Caco-2 (cell line): ENCODE results near the gene ASXL1. TPM values are rescaled to one million over a fixed set of nuclear protein-coding genes. Genes with fewer than 3 reads are reported as not detected.

Source experiments
- BruUV-seq: library from RNA; stranded (reverse); fragments of 400-500 nt; replicated peaks from 2 replicates; lab custom pipeline; 2021; lab: Mats Ljungman, UMichigan
- CTCF ChIA-PET: fragments of 300-600 bp; sonication (Branson Sonifier 250); formaldehyde crosslinking; loops from one replicate; lab custom pipeline; 2022; ENCODE audit warnings: antibody characterized with exemption; lab: Charles Lee
- POLR2A ChIA-PET: fragments of 300-600 bp; sonication (Branson Sonifier 250); formaldehyde crosslinking; loops from one replicate; lab custom pipeline; 2022; ENCODE audit warnings: antibody characterized with exemption; lab: Charles Lee
- DNase-seq, 2 experiments: peaks; one replicate each; pipeline versions ENCODE4 v3.0.0 to v3.0.0-alpha.2; 2020 to 2022
- H3K27me3 ChIP-seq: replicated peaks from 2 replicates; pipeline ENCODE4 v1.6.0; 2011; ENCODE audit warnings: low read length; ENCODE audit not compliant: control insufficient read depth, insufficient read depth
- H3K36me3 ChIP-seq: 2 replicates; pipeline ENCODE4 v1.5.1; 2011; ENCODE audit warnings: low read length; ENCODE audit not compliant: control insufficient read depth, insufficient read depth
- H3K4me1 ChIP-seq: fragments of 250-450 bp; sonication (Bioruptor Pico); 2 replicates; pipeline ENCODE4 v1.5.1; 2020; ENCODE audit warnings: mild to moderate bottlenecking
- H3K4me3 ChIP-seq: 2 replicates; pipeline ENCODE4 v1.5.1; 2011; ENCODE audit warnings: low read depth, mild to moderate bottlenecking, control low read depth, low read length
- H3K9me3 ChIP-seq: fragments of 250-450 bp; sonication (Bioruptor Pico); 2 replicates; pipeline ENCODE4 v1.5.1; 2020; ENCODE audit warnings: mild to moderate bottlenecking, moderate library complexity
- H3K27ac Mint-ChIP-seq: one replicate; pipeline ENCODE4 v1.8.0; 2022; ENCODE audit warnings: mixed read lengths; ENCODE audit not compliant: unreplicated experiment
- H3K27me3 Mint-ChIP-seq: one replicate; pipeline ENCODE4 v1.8.0; 2022; ENCODE audit warnings: mixed read lengths; ENCODE audit not compliant: insufficient read depth, unreplicated experiment
- H3K36me3 Mint-ChIP-seq: one replicate; pipeline ENCODE4 v1.8.0; 2022; ENCODE audit warnings: mild to moderate bottlenecking, mixed read lengths; ENCODE audit not compliant: insufficient read depth, unreplicated experiment
- H3K4me1 Mint-ChIP-seq: one replicate; pipeline ENCODE4 v1.8.0; 2022; ENCODE audit warnings: low read depth, mixed read lengths; ENCODE audit not compliant: unreplicated experiment
- H3K4me3 Mint-ChIP-seq: one replicate; pipeline ENCODE4 v1.8.0; 2022; ENCODE audit warnings: mild to moderate bottlenecking, moderate library complexity, mixed read lengths; ENCODE audit not compliant: unreplicated experiment
- H3K9me3 Mint-ChIP-seq: one replicate; pipeline ENCODE4 v1.8.0; 2022; ENCODE audit warnings: mixed read lengths; ENCODE audit not compliant: unreplicated experiment
- CTCF ChIP-seq, 2 experiments: fragments of 200-600 bp in 1 of 2; IDR thresholded peaks; 1 replicate in 1 of 2; 2 replicates in 1 of 2; pipeline versions ENCODE4 v1.5.1 to v1.8.0; 2011 to 2022; ENCODE audit warnings: antibody characterized with exemption in 1 of 2, control low read depth in 1 of 2, inconsistent platforms in 1 of 2, low read depth in 1 of 2, low read length in 1 of 2, mild to moderate bottlenecking in 1 of 2, moderate library complexity in 1 of 2; ENCODE audit not compliant: insufficient read depth in 1 of 2, severe bottlenecking in 1 of 2, unreplicated experiment in 1 of 2
- intact Hi-C: fragments of 100-400 bp; cut with micrococcal nuclease; formaldehyde crosslinking; loops from one replicate; pipeline ENCODE4 v1.10.0; 2022; ENCODE audit not compliant: unreplicated experiment
- total RNA-seq: library from RNA; stranded (reverse); gene quantifications from 2 replicates; pipeline ENCODE4 v1.2.3, GENCODE V29; 2022

The ASXL1 gene
- total RNA-seq, 1 experiment from 2014 or later: 226 TPM

- ChIA-PET CTCF (interaction anchor here (0.7 kb wide), 1 partner anchor 706 kb away, joined by 3 read pairs; no protein-coding TSS in a partner anchor), POLR2A (interaction anchor here (0.7 kb wide), 1 partner anchor 356 kb away, joined by 4 read pairs; no protein-coding TSS in a partner anchor)
- Mint-ChIP-seq H3K4me3 (no peak overlapping the region), H3K9me3 (no peaks in the 10 kb centered on the region), H3K4me1 (peaks cover 10% of the 10 kb centered on the region), H3K27ac (no peak overlapping the region), H3K27me3 (no peaks in the 10 kb centered on the region), H3K36me3 (peaks cover 59% of the 10 kb centered on the region)
- H3K36me3 ChIP-seq: no peaks in the 10 kb centered on the region
- BruUV-seq: no TSS peak
- H3K4me3 ChIP-seq: no peak overlapping the region
- no peak for TF ChIP-seq CTCF (IDR thresholded peaks at IDR 0.05; ENCODE audit: insufficient read depth in 1 of 2, low read depth in 1 of 2, low read length in 1 of 2, severe bottlenecking in 1 of 2, unreplicated experiment in 1 of 2)
- DNase-seq: no peak
- H3K9me3 ChIP-seq: 0 out of 2 replicates have a peak, but pooled peaks cover 3% of the 10 kb centered on the region
- intact Hi-C loops: no loop called here
- H3K4me1 ChIP-seq: peaks cover 4% of the 10 kb centered on the region; the same call in 1 of the 2 replicates
- H3K27me3 ChIP-seq: no peaks in the 10 kb centered on the region
Measured at GRCh38 chr20:32385541-32385940, 27.4 kb downstream of the ASXL1 start.

- Mint-ChIP-seq H3K9me3 (no peaks in the 10 kb centered on the region), H3K4me3 (no peak overlapping the region), H3K4me1 (peaks cover 10% of the 10 kb centered on the region), H3K36me3 (peaks cover 59% of the 10 kb centered on the region), H3K27me3 (no peaks in the 10 kb centered on the region), H3K27ac (no peak overlapping the region)
- no peaks in the 10 kb centered on the region for H3K27me3 ChIP-seq
- DNase-seq: no peak
- intact Hi-C loops: no loop called here
- no peaks in the 10 kb centered on the region for H3K36me3 ChIP-seq
- 0 out of 2 replicates have a peak, but pooled peaks cover 3% of the 10 kb centered on the region for H3K9me3 ChIP-seq
- POLR2A ChIA-PET: no interaction called here
- no peak overlapping the region for H3K4me3 ChIP-seq
- CTCF ChIA-PET: no interaction called here
- peaks cover 4% of the 10 kb centered on the region; the same call in 1 of the 2 replicates for H3K4me1 ChIP-seq
- no peak for TF ChIP-seq CTCF (IDR thresholded peaks at IDR 0.05; ENCODE audit: insufficient read depth in 1 of 2, low read depth in 1 of 2, low read length in 1 of 2, severe bottlenecking in 1 of 2, unreplicated experiment in 1 of 2)
- no TSS peak for BruUV-seq
Measured at GRCh38 chr20:32386091-32386490, 28.0 kb downstream of the ASXL1 start.

GRCh38 chr20:32387252-32387651, 29.1 kb downstream of the ASXL1 start:
- Mint-ChIP-seq H3K36me3 (peaks cover 59% of the 10 kb centered on the region), H3K4me1 (peaks cover 10% of the 10 kb centered on the region), H3K27me3 (no peaks in the 10 kb centered on the region), H3K27ac (no peak overlapping the region), H3K4me3 (no peak overlapping the region), H3K9me3 (no peaks in the 10 kb centered on the region)
- Histone ChIP-seq H3K4me3 (no peak overlapping the region), H3K27me3 (no peaks in the 10 kb centered on the region), H3K9me3 (0 out of 2 replicates have a peak, but pooled peaks cover 3% of the 10 kb centered on the region), H3K36me3 (peaks cover 3% of the 10 kb centered on the region; the same call in 1 of the 2 replicates), H3K4me1 (peaks cover under 1% of the 10 kb centered on the region; the same call in 1 of the 2 replicates)
- intact Hi-C loops: no loop called here
- ChIA-PET POLR2A (no interaction called here), CTCF (no interaction called here)
- DNase-seq: no peak
- TF ChIP-seq CTCF (IDR thresholded peaks at IDR 0.05; ENCODE audit: insufficient read depth in 1 of 2, low read depth in 1 of 2, low read length in 1 of 2, severe bottlenecking in 1 of 2, unreplicated experiment in 1 of 2): no peak
- no TSS peak for BruUV-seq
